ENCODE measurements around the gene CACNA2D3. TPM values are rescaled to one million over a fixed set of nuclear protein-coding genes. Genes with fewer than 3 reads are reported as not detected.

The CACNA2D3 gene
- total RNA-seq, 1 donor from 2014 or later = 2.5 TPM

DNA sequence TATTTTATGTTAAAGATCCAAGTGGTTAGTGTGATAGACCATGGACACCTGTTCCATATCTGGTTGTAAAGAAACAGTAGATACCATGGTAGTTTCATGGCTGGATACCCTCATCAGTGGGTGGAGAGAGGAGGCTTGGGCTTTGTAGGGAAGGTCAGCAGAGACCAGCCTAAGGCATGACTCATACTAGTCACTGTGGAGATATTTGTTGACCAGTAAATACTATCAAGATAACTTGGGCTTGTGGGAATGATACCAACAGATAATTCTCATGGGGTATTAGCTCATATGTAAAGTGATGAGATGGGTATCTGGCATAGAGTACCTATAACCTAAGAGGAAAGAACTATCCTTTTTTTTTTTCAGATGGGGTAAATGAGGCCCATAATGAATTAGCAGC lies 354.5 kb downstream of the CACNA2D3 start:
- no peaks in the 10 kb centered on the region for H3K27me3 Mint-ChIP-seq
- H3K9me3 Mint-ChIP-seq = peaks cover 7% of the 10 kb centered on the region
- H3K4me3 Mint-ChIP-seq = no peak overlapping the region

DNA sequence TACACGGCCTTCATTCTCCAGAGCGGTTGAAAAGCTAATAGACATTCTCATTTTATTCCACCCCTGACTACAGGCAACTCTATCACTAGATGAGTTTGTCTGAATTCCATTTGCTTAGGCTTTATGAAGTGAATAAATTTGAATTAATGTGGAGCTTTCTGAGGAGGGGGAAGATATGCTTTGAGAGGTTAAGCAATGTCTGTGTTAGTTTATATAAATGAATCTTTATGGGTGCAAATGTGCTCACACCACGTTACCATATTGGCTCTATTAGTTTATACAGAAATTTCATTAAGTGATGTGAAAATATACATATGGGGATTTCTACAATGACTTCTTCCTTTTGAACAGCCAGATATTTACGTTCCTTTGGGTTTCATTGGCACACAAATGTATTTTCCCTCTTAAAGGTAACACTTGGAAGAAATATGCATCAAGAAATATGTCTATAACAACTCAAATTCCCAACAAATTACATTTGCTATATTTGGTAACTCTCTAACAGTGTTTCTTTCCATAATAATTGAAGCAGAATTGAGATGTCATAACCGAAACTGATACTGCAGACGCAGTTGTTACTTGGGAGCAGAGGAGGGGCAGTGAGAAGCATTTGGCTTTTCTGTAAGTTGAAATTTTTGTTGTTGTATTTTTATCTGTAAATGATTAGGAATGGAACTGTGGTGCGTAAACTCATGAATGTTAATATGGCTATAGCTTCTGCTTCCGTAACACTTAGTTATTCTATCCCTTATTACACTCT lies 359.4 kb downstream of the CACNA2D3 start:
- TF ChIP-seq, protein P1, sequence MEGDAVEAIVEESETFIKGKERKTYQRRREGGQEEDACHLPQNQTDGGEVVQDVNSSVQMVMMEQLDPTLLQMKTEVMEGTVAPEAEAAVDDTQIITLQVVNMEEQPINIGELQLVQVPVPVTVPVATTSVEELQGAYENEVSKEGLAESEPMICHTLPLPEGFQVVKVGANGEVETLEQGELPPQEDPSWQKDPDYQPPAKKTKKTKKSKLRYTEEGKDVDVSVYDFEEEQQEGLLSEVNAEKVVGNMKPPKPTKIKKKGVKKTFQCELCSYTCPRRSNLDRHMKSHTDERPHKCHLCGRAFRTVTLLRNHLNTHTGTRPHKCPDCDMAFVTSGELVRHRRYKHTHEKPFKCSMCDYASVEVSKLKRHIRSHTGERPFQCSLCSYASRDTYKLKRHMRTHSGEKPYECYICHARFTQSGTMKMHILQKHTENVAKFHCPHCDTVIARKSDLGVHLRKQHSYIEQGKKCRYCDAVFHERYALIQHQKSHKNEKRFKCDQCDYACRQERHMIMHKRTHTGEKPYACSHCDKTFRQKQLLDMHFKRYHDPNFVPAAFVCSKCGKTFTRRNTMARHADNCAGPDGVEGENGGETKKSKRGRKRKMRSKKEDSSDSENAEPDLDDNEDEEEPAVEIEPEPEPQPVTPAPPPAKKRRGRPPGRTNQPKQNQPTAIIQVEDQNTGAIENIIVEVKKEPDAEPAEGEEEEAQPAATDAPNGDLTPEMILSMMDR (conservative IDR thresholded peaks at IDR 0.05) = no peak
- Mint-ChIP-seq H3K27me3 (no peaks in the 10 kb centered on the region), H3K36me3 (no peaks in the 10 kb centered on the region)

More for the DNA sequence above, 354.5 kb downstream of the CACNA2D3 start:
- Mint-ChIP-seq H3K27ac (no peak overlapping the region), H3K4me1 (ENCODE audit: unreplicated experiment) (no peaks in the 10 kb centered on the region), H3K36me3 (no peaks in the 10 kb centered on the region)
- DNase-seq (ENCODE audit: extremely low spot score, unreplicated experiment) = no peak
- TF ChIP-seq, protein P1 (conservative IDR thresholded peaks at IDR 0.05) = no peak

DNA sequence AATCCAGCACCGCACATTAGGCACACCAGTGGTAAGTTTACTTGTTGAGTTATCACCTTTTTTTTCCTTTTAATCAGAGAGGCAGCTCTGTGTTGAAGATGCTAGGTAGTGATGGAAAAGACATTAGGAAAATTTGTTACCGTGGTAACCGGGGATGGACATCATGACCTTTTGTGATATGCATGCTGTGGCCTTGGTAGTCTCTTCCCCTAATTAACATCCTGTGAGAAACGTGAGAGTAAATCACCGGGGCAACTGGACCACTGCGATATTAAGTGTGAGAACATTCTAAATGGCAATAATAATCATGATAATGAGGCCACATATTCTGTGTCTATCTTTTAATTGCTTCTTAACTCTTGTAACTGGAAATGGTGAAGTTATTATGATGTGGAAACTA lies 362.0 kb downstream of the CACNA2D3 start:
- Mint-ChIP-seq H3K9me3 (no peaks in the 10 kb centered on the region), H3K36me3 (no peaks in the 10 kb centered on the region), H3K4me1 (ENCODE audit: unreplicated experiment) (no peaks in the 10 kb centered on the region), H3K27me3 (peaks cover 2% of the 10 kb centered on the region), H3K4me3 (no peak overlapping the region), H3K27ac (no peak overlapping the region)
- TF ChIP-seq, protein P1 (conservative IDR thresholded peaks at IDR 0.05) = no peak
- DNase-seq (ENCODE audit: extremely low spot score, unreplicated experiment) = no peak

More for the DNA sequence above, 359.4 kb downstream of the CACNA2D3 start:
- Mint-ChIP-seq H3K4me3 (no peak overlapping the region), H3K27ac (no peak overlapping the region), H3K4me1 (ENCODE audit: unreplicated experiment) (no peaks in the 10 kb centered on the region), H3K9me3 (no peaks in the 10 kb centered on the region)
- no peak for DNase-seq (ENCODE audit: extremely low spot score, unreplicated experiment)

- TF ChIP-seq, protein P1 (conservative IDR thresholded peaks at IDR 0.05) = no peak
- no peak overlapping the region for H3K27ac Mint-ChIP-seq
- H3K4me1 Mint-ChIP-seq (ENCODE audit: unreplicated experiment) = no peaks in the 10 kb centered on the region
- H3K9me3 Mint-ChIP-seq = no peaks in the 10 kb centered on the region
- H3K27me3 Mint-ChIP-seq = peaks cover 9% of the 10 kb centered on the region
- DNase-seq (ENCODE audit: extremely low spot score, unreplicated experiment) = no peak
- no peak overlapping the region for H3K4me3 Mint-ChIP-seq
- no peaks in the 10 kb centered on the region for H3K36me3 Mint-ChIP-seq
These were observed 364.0 kb downstream of the CACNA2D3 start for GRCh38 chr3:54486317-54486716.

DNA sequence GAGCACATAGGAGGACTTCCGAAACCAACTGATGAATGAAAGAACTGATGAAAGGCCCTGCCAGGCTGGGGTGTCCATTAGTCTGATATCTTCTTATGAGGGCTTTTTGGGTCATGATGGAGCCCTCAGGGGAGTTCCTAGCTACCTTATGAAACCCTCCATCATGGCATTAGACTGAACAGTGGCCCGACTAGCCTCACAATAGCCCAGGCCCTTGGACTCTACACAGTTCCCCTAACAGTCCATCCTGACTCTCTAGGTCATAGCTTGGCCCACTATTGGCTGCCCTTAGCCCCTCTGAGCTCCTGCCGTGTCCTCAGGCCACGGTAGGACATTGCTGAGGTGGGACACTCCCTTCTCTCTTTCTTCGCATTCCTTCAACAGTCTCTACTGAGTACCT lies 365.9 kb downstream of the CACNA2D3 start:
- no peak overlapping the region for H3K27ac Mint-ChIP-seq
- H3K4me1 Mint-ChIP-seq (ENCODE audit: unreplicated experiment) = no peaks in the 10 kb centered on the region
- no peaks in the 10 kb centered on the region for H3K9me3 Mint-ChIP-seq
- H3K27me3 Mint-ChIP-seq = peaks cover 9% of the 10 kb centered on the region
- H3K36me3 Mint-ChIP-seq = no peaks in the 10 kb centered on the region
- TF ChIP-seq, protein P1 (conservative IDR thresholded peaks at IDR 0.05) = no peak
- H3K4me3 Mint-ChIP-seq = no peak overlapping the region
- no peak for DNase-seq (ENCODE audit: extremely low spot score, unreplicated experiment)
